Ishikawa (cell line): ENCODE data around the gene NUP205.

ENCODE experiments used
- CEBPB ChIP-seq: IDR thresholded peaks from 2 replicates; pipeline ENCODE4 v1.6.1; 2012
- CREB1 ChIP-seq: IDR thresholded peaks from 2 replicates; pipeline ENCODE4 v1.6.1; 2012; ENCODE audit warnings: low read depth
- EGR1 ChIP-seq: IDR thresholded peaks from 2 replicates; pipeline ENCODE4 v1.6.1; 2012
- EP300 ChIP-seq: IDR thresholded peaks from 2 replicates; pipeline ENCODE4 v1.6.1; 2012; ENCODE audit warnings: borderline replicate concordance
- FOXM1 ChIP-seq: IDR thresholded peaks from 2 replicates; pipeline ENCODE4 v1.6.1; 2012; ENCODE audit warnings: low read depth, borderline replicate concordance
- MAX ChIP-seq: IDR thresholded peaks from 2 replicates; pipeline ENCODE4 v1.6.1; 2012
- NFIC ChIP-seq: IDR thresholded peaks from 2 replicates; pipeline ENCODE4 v1.6.1; 2012
- RAD21 ChIP-seq: IDR thresholded peaks from 2 replicates; pipeline ENCODE4 v1.6.1; 2012; ENCODE audit warnings: low read depth
- REST ChIP-seq: IDR thresholded peaks from 2 replicates; pipeline ENCODE4 v1.6.1; 2012; ENCODE audit warnings: low read depth, mild to moderate bottlenecking
- TAF1 ChIP-seq: IDR thresholded peaks from 2 replicates; pipeline ENCODE4 v1.6.1; 2012; ENCODE audit warnings: low read depth, mild to moderate bottlenecking
- TCF12 ChIP-seq: IDR thresholded peaks from 2 replicates; pipeline ENCODE4 v1.6.1; 2012; ENCODE audit warnings: low read depth
- TEAD4 ChIP-seq: IDR thresholded peaks from 2 replicates; pipeline ENCODE4 v1.6.1; 2012
- USF1 ChIP-seq: IDR thresholded peaks from 2 replicates; pipeline ENCODE4 v1.6.1; 2012
- YY1 ChIP-seq: IDR thresholded peaks from 2 replicates; pipeline ENCODE4 v1.6.1; 2012; ENCODE audit warnings: low read depth
- ZBTB7A ChIP-seq: IDR thresholded peaks from 2 replicates; pipeline ENCODE4 v1.6.1; 2012; ENCODE audit warnings: low read depth

The NUP205 gene

GRCh38 chr7:135518748-135519147, 39.0 kb upstream of the NUP205 start:
- TF ChIP-seq FOXM1: no peak
- no peak for TF ChIP-seq MAX
- no peak for TF ChIP-seq CEBPB
- TF ChIP-seq RAD21: no peak
- TF ChIP-seq EGR1: no peak
- no peak for TF ChIP-seq CREB1
- no peak for TF ChIP-seq TAF1
- TF ChIP-seq EP300: no peak

- TF ChIP-seq TCF12 (no peak), FOXM1 (no peak), REST (no peak), TAF1 (no peak), TEAD4 (no peak), EGR1 (no peak), RAD21 (no peak), YY1 (no peak), USF1 (no peak), ZBTB7A (no peak), MAX (no peak), CREB1 (no peak), NFIC (no peak), CEBPB (no peak)
Measured at GRCh38 chr7:135519233-135519688, 38.5 kb upstream of the NUP205 start.

GRCh38 chr7:135519871-135520270, 37.8 kb upstream of the NUP205 start:
- TF ChIP-seq EP300 (no peak), TCF12 (no peak), NFIC (no peak), RAD21 (no peak), EGR1 (no peak), MAX (no peak), CREB1 (no peak)

GRCh38 chr7:135522509-135522908, 35.2 kb upstream of the NUP205 start:
- TF ChIP-seq CEBPB (no peak), MAX (no peak), TAF1 (no peak), TCF12 (no peak), CREB1 (no peak), FOXM1 (no peak), ZBTB7A (no peak), TEAD4 (no peak), REST (no peak), EGR1 (no peak), YY1 (no peak), USF1 (no peak), NFIC (no peak), EP300 (no peak), RAD21 (no peak)

GRCh38 chr7:135523146-135523545, 34.6 kb upstream of the NUP205 start:
- TF ChIP-seq FOXM1: no peak
- TF ChIP-seq CEBPB: no peak
- no peak for TF ChIP-seq CREB1
- TF ChIP-seq EGR1: no peak
- no peak for TF ChIP-seq MAX
- TF ChIP-seq RAD21: no peak
- TF ChIP-seq EP300: no peak
- TF ChIP-seq USF1: no peak
- no peak for TF ChIP-seq TEAD4
- TF ChIP-seq TAF1: no peak
- TF ChIP-seq REST: no peak
- no peak for TF ChIP-seq ZBTB7A
- TF ChIP-seq YY1: no peak
- TF ChIP-seq NFIC: no peak
- no peak for TF ChIP-seq TCF12
